Colonic mucosa (tissue), 4 donors: Measurements from ENCODE around the gene PIK3AP1. TPM values are rescaled to one million over a fixed set of nuclear protein-coding genes. Genes with fewer than 3 reads are reported as not detected.
"Not testable (repeated sequence)": the region's sequence is repeated elsewhere in the genome, so short reads cannot be mapped to it uniquely, and the experiment has no call there.

Experiments used
- DNase-seq: peaks from one replicate; pipeline ENCODE4 v3.0.0-alpha.2; 2020
- H3K27ac ChIP-seq: fragments of 200-600 bp; one replicate; pipeline ENCODE4 v1.8.0; 2021
- H3K27me3 ChIP-seq: fragments of 200-600 bp; one replicate; pipeline ENCODE4 v1.8.0; 2021
- H3K36me3 ChIP-seq: fragments of 200-600 bp; one replicate; pipeline ENCODE4 v1.8.0; 2021
- H3K4me1 ChIP-seq: fragments of 200-600 bp; one replicate; pipeline ENCODE4 v1.8.0; 2021; ENCODE audit warnings: mild to moderate bottlenecking
- H3K4me3 ChIP-seq: fragments of 200-600 bp; one replicate; pipeline ENCODE4 v1.8.0; 2021
- H3K9ac ChIP-seq, 2 donors: one replicate each; pipeline ENCODE4 v1.7.0; 2013; ENCODE audit warnings: control low read depth in 2 of 2, low read depth in 2 of 2, low read length in 2 of 2
- H3K9me3 ChIP-seq: fragments of 200-600 bp; one replicate; pipeline ENCODE4 v1.8.0; 2021
- CTCF ChIP-seq: fragments of 200-600 bp; IDR thresholded peaks from one replicate; pipeline ENCODE4 v1.8.0; 2022; ENCODE audit warnings: antibody characterized with exemption, mild to moderate bottlenecking
- intact Hi-C: fragments of 100-400 bp; cut with DNase I; formaldehyde crosslinking; loops from one replicate; pipeline ENCODE4 v1.14.1; 2022
- total RNA-seq, 2 donors: library from RNA; stranded (reverse); fragmentation: NEBNext Ultra II Directional in 1 of 2; extraction: Animal tissue kit (Norgen Biotek cat#: 25700) in 1 of 2; gene quantifications; one replicate each; pipeline ENCODE4 v1.2.1, GENCODE V29; 2021
- donor health status: healthy.
- donor health status: DM: no; HTN: no; CAD: no.
- donor health status: DM: no; HTN: no; CAD: no.

The PIK3AP1 gene
- total RNA-seq, 2 donors from 2014 or later: 10.9 to 12.4 TPM

- H3K27ac ChIP-seq: peak overlapping the region; percentile 17
- H3K36me3 ChIP-seq: no peaks in the 10 kb centered on the region
- intact Hi-C loops: no loop called here
- no peaks in the 10 kb centered on the region for H3K9me3 ChIP-seq
- no peaks in the 10 kb centered on the region for H3K4me1 ChIP-seq
- TF ChIP-seq CTCF: no peak
- no peak for DNase-seq
- no peaks in the 10 kb centered on the region for H3K27me3 ChIP-seq
- no peak overlapping the region for H3K9ac ChIP-seq
- H3K4me3 ChIP-seq: no peak overlapping the region
Measured at GRCh38 chr10:96758423-96758822, 38.1 kb upstream of the PIK3AP1 start.

- no peak for TF ChIP-seq CTCF
- no peak overlapping the region for H3K27ac ChIP-seq
- intact Hi-C loops: no loop called here
- no peaks in the 10 kb centered on the region for H3K36me3 ChIP-seq
- no peak for DNase-seq
- H3K9ac ChIP-seq: no peak overlapping the region
- H3K9me3 ChIP-seq: no peaks in the 10 kb centered on the region
- no peak overlapping the region for H3K4me3 ChIP-seq
- no peaks in the 10 kb centered on the region for H3K27me3 ChIP-seq
- no peaks in the 10 kb centered on the region for H3K4me1 ChIP-seq
Measured at GRCh38 chr10:96756111-96756903, 36.0 kb upstream of the PIK3AP1 start.

- Histone ChIP-seq H3K9me3 (no peaks in the 10 kb centered on the region), H3K27ac (no peak overlapping the region), H3K27me3 (no peaks in the 10 kb centered on the region), H3K36me3 (no peaks in the 10 kb centered on the region), H3K4me3 (no peak overlapping the region), H3K9ac (no peak overlapping the region), H3K4me1 (no peaks in the 10 kb centered on the region)
- no peak for DNase-seq
- TF ChIP-seq CTCF: no peak
- intact Hi-C loops: no loop called here
Measured at GRCh38 chr10:96753956-96754355, 33.6 kb upstream of the PIK3AP1 start.

- H3K36me3 ChIP-seq: no peaks in the 10 kb centered on the region
- no peak overlapping the region for H3K9ac ChIP-seq
- no peak overlapping the region for H3K27ac ChIP-seq
- no peaks in the 10 kb centered on the region for H3K9me3 ChIP-seq
- H3K27me3 ChIP-seq: no peaks in the 10 kb centered on the region
- peaks cover 6% of the 10 kb centered on the region for H3K4me1 ChIP-seq
- H3K4me3 ChIP-seq: no peak overlapping the region
- no peak for DNase-seq
- TF ChIP-seq CTCF: no peak
- intact Hi-C loops: no loop called here
Measured at GRCh38 chr10:96752375-96752774, 32.1 kb upstream of the PIK3AP1 start.

- H3K9ac ChIP-seq, H3K36me3 ChIP-seq, H3K4me3 ChIP-seq, intact Hi-C loops, H3K9me3 ChIP-seq, DNase-seq, H3K4me1 ChIP-seq, H3K27me3 ChIP-seq, H3K27ac ChIP-seq: not testable (repeated sequence)
Measured at GRCh38 chr10:96750316-96750715, 30.0 kb upstream of the PIK3AP1 start.
